Germinal center (tissue), 1 donor: ENCODE results near the gene ASIC3.

Experiments
- DNase-seq: peaks from one replicate; pipeline ENCODE4 v3.0.0; 2012; ENCODE audit warnings: mixed read lengths, low spot score

Gene ASIC3

DNA sequence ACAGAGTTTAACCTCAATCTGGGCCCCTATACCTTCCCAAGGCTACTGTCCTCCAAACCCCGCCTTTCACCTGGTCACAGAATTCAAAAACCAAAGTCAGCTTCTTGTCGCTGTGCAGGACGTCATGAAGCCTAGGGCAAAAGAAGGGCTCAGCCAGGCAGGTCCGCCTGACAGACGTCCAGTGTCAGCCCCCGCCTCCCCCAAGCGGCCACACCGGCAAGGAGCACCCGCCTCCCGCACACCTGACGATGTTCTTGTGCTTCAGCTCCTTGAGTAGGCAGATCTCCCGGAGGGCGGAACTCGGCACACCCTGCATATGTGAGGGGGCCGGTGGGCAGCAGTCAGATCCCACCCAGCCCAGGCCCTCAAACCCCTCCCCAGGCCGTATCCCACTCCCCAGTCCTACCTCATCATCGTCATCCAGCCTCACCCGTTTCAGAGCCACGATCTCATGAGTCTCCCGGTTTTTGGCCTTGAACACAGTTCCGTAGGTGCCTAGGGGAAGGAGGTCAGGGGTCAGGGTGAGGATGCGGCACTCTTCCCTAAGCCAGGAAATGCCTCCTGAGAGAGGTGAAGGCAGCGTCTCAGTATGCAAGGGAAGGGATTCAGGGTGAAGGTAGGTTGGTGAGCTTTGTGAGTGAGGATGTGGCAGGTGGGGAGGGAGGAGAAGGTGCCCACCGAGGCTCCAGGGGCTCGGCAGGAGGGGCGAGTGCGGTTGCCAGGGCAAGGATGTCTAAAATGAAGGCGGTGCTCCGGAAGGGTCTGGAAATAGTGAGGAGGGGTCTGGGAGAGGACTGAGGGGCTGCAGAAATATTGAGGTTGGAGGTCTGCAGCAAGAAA, 8.6 kb downstream of the ASIC3 start:
- no peak for DNase-seq

GRCh38 chr7:151057506-151057988, 9.2 kb downstream of the ASIC3 start, which contains the start of gene CDK5:
Gene CDK5, minus strand, starts transcription at chr7:151057897. Its CDS starts 49 bp downstream, at chr7:151057848.
- no peak for DNase-seq

DNA sequence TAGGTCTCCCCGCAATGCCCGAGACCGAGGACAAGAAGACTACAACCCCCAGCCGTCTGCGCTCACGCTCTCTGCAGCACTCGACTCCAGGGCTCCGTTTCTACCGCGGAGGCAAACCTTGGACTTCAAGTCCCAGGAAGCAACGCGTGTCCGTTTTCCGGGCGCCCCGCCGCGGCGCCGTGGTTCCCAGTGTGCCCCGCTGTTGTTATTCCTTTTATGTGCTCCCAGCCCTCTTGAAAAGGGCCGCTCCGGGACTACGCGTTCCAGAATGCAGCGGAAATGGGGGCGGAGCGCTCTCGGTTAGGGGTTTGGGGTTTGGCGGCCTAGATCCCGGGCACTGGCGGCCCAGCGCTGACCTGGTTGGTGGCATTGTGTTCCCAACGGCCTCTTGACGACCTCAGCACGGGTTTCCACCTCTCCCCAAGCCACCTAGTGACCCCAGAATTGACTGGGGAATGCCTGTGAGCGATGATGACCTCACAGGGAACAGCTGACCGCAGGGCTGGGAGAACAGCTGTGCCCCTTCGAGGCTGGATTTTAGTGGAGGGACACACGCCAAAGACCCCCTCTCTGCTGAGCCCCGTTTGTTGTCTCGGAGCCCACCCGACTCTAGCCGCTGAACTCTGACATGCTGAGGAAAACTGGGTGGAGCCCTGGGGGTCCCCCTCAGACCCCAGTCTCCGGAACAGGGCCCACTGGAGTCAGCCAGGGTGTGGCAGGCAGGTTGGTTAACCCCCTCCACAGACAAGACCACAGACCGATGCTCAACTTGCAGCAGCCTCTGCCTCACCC, 9.9 kb downstream of the ASIC3 start:
- peak; percentile 99 for DNase-seq

DNA sequence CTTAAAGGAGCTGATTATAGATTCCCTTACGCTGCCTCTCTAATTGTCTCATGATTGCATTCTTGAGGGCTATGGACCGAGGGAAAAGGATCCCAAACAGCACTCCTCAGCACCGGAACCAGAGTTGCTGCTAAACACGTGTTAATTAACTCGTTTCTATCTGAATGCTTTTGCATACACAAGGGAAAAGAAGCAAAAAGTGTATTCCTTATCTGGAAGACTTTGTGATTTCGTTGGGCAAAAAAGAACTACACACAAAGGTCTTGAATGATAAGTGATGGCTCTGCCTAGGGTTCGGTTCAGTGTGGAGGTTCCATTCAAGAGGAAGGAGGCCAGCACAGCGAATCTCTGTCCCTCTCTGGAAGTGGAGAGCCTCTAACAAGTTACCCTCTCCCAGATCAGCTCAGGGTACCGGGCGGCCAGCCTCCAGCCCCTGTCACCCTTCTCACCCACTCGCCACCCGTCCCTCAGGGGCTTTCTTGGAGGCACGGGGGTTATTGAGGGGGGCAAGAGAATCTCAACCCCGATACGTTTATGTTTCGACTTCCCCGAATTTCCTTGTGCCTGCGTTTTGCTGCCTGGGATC, 10.5 kb downstream of the ASIC3 start:
- no peak for DNase-seq

GRCh38 chr7:151059367-151060112, 11.2 kb downstream of the ASIC3 start, which contains the start of gene SLC4A2:
Gene SLC4A2, plus strand, starts transcription at chr7:151059589. Its CDS starts 2,399 bp downstream, at chr7:151061988.
- DNase-seq = peak; percentile 95

DNA sequence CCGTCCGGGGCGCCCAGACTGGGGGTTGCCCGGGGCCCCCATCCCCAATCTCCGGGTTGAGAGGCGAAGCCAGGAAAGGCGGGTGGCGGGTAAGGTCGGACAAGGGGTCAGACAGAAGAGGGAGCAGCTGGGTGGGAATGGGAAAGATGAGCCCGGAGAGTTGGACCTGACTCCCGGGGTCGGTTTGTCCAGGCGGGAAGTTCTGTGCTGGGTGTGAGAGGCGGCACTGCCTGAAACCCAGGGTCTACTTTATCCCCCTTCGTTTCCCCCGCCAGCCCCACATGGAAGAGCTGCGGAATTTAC, 11.7 kb downstream of the ASIC3 start:
- no peak for DNase-seq

DNA sequence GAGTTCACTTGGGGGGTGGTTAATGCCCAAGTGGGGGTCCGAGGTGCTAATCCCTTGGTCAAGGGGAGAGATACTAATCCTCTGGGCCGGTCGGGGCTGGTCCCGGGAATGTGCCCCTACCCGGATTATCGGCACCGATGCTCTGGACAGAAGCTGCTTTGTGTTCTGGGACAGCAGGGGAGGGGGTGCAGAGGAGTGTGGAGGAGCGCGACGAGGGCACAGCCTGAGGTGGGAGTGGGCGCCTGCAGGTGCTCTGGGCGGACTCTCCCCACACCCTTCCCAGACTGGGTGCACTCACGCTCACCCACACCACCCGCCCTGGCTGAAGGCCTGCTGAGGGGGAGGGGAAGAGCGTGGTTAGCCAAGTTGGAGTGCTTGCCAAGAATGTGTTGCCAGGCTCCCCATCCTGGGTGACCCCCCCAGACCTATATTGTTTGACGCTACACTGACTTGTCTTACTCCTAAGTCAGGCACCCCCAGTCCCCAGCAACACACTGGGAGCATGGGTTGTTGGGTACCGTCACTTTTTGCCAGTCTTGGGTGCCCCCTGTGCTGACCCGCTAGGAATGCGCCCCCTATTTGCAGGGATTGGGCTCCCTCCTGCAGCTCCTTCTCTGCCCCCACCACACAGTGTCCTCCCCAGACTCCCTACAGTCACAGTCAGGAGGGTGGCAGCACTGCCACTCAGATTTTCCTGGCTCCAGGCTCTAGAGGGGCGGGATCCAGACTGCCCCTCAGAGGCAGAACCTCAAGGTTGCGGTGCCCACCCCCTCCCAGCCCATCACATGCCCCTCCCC, 12.3 kb downstream of the ASIC3 start:
- no peak for DNase-seq

DNA sequence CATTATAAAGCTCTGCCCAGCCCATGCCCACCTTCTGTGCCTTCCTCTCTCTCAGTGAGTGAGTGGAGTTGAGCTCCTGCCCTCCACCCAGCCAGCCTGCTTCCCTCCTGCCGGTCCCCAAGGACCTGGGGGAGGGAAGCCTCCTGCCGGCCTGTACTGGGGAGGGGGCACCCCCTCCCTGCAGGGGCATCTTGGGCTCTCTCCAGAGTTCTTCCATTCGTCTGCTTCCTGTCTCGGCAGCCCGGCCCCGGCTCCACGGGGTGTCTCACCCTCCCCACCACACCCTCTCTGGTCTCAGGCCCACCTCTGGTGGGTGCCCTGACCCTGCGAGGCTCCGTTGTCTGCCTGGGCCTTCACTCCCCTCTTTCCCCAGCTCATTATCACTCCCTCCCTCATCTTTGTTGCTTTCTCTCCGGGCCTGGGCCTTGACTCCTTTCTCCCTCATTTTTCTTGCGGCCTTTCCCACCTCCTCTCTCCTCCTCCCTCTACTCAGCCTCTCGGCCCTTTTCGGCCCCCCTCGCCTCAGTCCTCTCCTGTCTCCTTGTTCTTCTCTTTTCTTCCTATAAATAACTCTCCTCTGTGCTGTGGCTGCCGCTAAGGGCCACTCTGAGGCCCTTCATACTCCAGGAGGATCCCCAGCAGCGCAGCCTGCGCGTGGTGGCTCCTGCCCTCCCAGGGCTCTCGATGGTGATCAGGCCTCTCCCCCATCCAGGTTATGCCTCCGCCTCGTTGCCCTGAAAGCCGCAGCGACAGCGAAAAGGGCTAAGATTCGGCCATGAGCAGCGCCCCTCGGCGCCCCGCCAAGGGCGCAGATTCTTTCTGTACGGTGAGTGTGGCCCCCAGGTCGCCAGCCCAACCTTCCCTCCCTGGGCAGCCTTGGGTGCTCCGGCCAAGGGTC, 13.1 kb downstream of the ASIC3 start:
- DNase-seq = no peak

GRCh38 chr7:151062111-151062398, 13.7 kb downstream of the ASIC3 start:
- DNase-seq = no peak

- no peak for DNase-seq
These were observed 14.3 kb downstream of the ASIC3 start for GRCh38 chr7:151062399-151063211.

GRCh38 chr7:151063212-151063561, 14.9 kb downstream of the ASIC3 start:
- no peak for DNase-seq

DNA sequence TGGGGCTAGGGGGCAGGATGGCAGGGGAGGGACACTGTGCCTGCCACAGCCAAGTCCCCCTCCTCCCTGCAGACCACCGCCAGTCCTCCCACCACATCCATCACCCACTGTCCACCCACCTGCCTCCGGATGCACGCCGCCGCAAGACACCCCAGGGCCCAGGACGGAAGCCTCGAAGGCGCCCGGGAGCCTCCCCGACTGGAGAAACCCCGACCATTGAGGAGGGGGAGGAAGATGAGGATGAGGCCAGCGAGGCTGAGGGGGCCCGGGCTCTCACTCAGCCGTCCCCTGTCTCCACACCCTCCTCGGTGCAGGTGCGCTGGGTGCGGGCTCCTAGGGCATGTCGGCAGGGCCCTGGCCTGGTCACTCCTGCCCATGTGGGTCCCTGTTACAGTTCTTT, 16.1 kb downstream of the ASIC3 start:
- DNase-seq = no peak

DNA sequence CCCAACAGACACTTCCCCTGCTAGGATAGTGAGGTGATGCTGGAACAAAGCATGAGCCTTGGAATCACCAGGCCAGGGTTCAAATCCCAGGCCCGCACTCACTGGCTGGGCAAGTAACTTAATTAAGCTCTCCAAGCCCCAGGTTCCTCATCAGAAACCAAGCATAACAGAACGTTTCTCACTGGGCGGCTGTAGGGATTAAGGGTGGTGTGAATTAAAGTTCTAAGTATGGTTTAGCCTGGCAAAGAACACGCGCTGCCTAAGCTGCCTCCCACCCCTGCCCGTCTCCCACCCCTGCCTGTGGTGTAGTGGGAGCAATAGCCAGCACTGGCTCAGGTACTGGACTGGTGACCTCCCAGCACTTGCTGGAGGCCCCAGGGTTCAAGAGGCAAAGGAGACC, 16.7 kb downstream of the ASIC3 start:
- no peak for DNase-seq

GRCh38 chr7:151065516-151065915, 17.2 kb downstream of the ASIC3 start:
- DNase-seq = no peak

GRCh38 chr7:151066273-151066974, 18.1 kb downstream of the ASIC3 start:
- DNase-seq = no peak

DNA sequence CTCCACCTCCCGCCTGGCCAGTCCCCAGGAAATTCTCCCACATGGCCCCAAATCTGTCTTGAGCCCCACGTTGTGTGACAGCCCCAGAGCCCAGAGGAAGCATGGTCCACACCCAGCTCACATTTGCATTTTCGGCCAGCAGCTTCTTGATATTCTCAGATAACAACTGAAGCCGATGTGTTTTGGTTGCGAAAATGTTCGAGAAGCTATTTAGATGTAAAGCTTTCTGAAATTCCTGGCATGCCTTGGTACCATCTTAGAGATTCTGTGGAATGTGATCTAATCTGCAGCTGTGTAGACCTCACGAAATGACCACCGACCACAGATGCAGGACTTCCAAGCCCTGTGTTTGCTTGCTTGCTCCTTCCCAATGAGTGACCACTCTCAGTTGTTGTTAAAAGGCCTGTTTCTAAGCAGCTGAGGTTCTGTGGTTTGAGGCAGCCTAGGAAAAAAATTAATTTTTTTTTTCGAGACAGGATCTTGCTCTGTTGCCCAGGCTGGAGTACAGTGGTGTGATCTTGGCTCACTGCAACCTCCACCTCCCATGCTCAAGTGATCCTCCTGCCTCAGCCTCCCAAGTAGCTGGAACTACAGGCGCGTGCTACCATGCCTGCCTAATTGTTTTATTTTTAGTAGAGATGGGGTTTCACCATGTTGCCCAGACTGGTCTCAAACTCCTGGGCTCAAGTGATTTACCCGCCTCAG, 19.9 kb downstream of the ASIC3 start:
- DNase-seq = no peak

- DNase-seq = no peak
These were observed 21.7 kb downstream of the ASIC3 start for GRCh38 chr7:151069841-151070573.

- DNase-seq = no peak
These were observed 22.2 kb downstream of the ASIC3 start for GRCh38 chr7:151070574-151070960.
